ENCODE results near the gene CLSTN1. TPM values are rescaled to one million over a fixed set of nuclear protein-coding genes. Genes with fewer than 3 reads are reported as not detected.
A peak's percentile ranks its signal among the peaks of the same experiment; 100 is the strongest.
"Not testable (repeated sequence)": the region's sequence is repeated elsewhere in the genome, so short reads cannot be mapped to it uniquely, and the experiment has no call there.

The CLSTN1 gene
- total RNA-seq, 1 experiment from 2014 or later, result 100 TPM

- H3K27ac Mint-ChIP-seq, result peak overlapping the region in 2 of 3 experiments; percentile 87 to 94; a peak in 4 of 7 replicates
Measured at GRCh38 chr1:9805006-9805508, 18.7 kb downstream of the CLSTN1 start.

DNA sequence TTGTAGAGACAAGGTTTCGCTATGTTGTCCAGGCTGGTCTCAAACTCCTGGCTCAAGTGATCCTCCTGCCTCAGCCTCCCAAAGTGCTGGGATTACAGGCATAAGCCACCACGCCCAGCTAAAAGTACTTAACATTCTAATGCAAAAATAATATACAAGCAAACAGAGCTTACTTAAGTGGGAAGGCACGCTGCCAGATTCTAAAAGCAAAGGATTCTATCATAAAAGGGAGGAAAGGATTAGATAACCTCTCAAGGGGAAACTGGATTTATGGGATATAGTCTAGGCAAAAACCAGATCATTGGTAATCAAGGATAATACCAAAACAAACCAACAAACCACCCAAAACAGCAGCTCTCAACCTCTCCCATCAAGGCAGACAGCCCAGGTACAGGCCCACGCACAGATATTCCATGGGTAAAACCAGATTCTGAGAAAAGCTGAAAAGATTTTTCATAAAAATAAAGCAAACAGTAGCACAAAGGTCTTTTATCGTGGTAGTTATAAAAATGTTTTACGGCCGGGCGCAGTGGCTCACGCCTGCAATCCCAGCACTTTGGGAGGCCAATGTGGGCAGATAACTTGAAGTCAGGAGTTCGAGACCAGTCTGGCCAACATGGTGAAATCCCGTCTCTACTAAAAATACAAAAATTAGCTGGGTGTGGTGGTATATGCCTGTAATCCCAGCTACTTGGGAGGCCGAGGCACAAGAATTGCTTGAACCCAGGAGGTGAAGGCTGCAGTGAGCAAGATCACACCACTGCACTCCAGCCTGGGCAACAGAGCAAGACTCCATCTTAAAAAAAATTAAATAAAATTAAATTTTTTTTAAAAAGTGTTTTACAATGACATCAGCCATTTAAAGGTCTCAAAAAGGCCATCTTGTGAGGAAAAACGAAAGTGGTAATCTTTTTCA lies 20.5 kb downstream of the CLSTN1 start:
- not testable (repeated sequence) for H4K5ac ChIP-seq (ENCODE audit: insufficient read length, low read depth, low read length); H3K14ac ChIP-seq (ENCODE audit: insufficient read depth, low read length); H3K23ac ChIP-seq (ENCODE audit: insufficient read length, low read depth, low read length); H3K56ac ChIP-seq (ENCODE audit: insufficient read length, low read depth, low read length); H2AK5ac ChIP-seq (ENCODE audit: insufficient read length, low read length); H3T11ph ChIP-seq (ENCODE audit: low read length); H3K4me2 ChIP-seq (ENCODE audit: insufficient read depth, insufficient read length, low read length); H2BK120ac ChIP-seq (ENCODE audit: low read depth, low read length, poor library complexity, severe bottlenecking); H3K27ac ChIP-seq (ENCODE audit: insufficient read length, low read depth, low read length); H3K9me3 ChIP-seq (ENCODE audit: control insufficient read depth, low read depth, low read length); H2BK5ac ChIP-seq (ENCODE audit: insufficient read length, low read length); H4K91ac ChIP-seq (ENCODE audit: insufficient read length, low read depth, low read length); H3K4me3 Mint-ChIP-seq; H2AFZ ChIP-seq (ENCODE audit: low read length); H3K9ac ChIP-seq (ENCODE audit: extremely low read depth, insufficient read length, low read length); H2BK12ac ChIP-seq (ENCODE audit: insufficient read length, low read depth, low read length); H3K4ac ChIP-seq (ENCODE audit: low read depth, low read length); H3K79me2 ChIP-seq (ENCODE audit: insufficient read depth, low read length); H3K27me3 Mint-ChIP-seq (ENCODE audit: low read depth); H3K18ac ChIP-seq (ENCODE audit: insufficient read length, low read depth, low read length); H3K9me3 Mint-ChIP-seq; H3K4me1 ChIP-seq (ENCODE audit: insufficient read depth, low read length); H4K8ac ChIP-seq (replicated peaks; ENCODE audit: insufficient read length, low read depth, low read length); H3K27me3 ChIP-seq (ENCODE audit: insufficient read depth, low read length); H2BK15ac ChIP-seq (ENCODE audit: low read depth, low read length); DNase-seq; H2BK20ac ChIP-seq (ENCODE audit: low read depth, low read length, poor library complexity, severe bottlenecking); H3K23me2 ChIP-seq (ENCODE audit: insufficient read length, low read depth, low read length, poor library complexity, severe bottlenecking); H4K20me1 ChIP-seq (ENCODE audit: control insufficient read depth, insufficient read depth, insufficient read length)
- Mint-ChIP-seq H3K36me3 (ENCODE audit: insufficient read depth in 1 of 3, low read depth in 3 of 3) (peaks cover 3 to 10% (median 6%) of the 10 kb centered on the region in 3 experiments; a peak in 5 of 7 replicates), H3K4me1 (peaks cover 24 to 29% of the 10 kb centered on the region in 2 experiments), H3K27ac (peak overlapping the region in 1 of 3 experiments; percentile 60; a peak in 2 of 7 replicates)
- WGBS (ENCODE audit: extremely low coverage, insufficient read length, low lambda C conversion rate), result no CpG with 5 or more reads among the region's 13 CpGs
- peaks cover 10% of the 10 kb centered on the region for H3K79me1 ChIP-seq (ENCODE audit: insufficient read depth, low read depth, low read length, poor library complexity, severe bottlenecking)

More at GRCh38 chr1:9805006-9805508, 18.7 kb downstream of the CLSTN1 start:
- peaks cover 11% of the 10 kb centered on the region; the same call in 1 of the 2 replicates for H3K79me2 ChIP-seq (ENCODE audit: insufficient read depth, low read length)
- no peak overlapping the region for H3K4me2 ChIP-seq (ENCODE audit: insufficient read depth, insufficient read length, low read length)
- H3K18ac ChIP-seq (ENCODE audit: insufficient read length, low read depth, low read length), result no peak overlapping the region
- H3K4ac ChIP-seq (ENCODE audit: low read depth, low read length), result no peak overlapping the region
- no peak overlapping the region for H2BK12ac ChIP-seq (ENCODE audit: insufficient read length, low read depth, low read length)
- no peaks in the 10 kb centered on the region for H3K23me2 ChIP-seq (ENCODE audit: insufficient read length, low read depth, low read length, poor library complexity, severe bottlenecking)
- no peaks in the 10 kb centered on the region for H3K27me3 ChIP-seq (ENCODE audit: insufficient read depth, low read length)
- H3K9me3 Mint-ChIP-seq, result no peaks in the 10 kb centered on the region; a peak in 1 of 5 replicates
- TF ChIP-seq, protein P1, sequence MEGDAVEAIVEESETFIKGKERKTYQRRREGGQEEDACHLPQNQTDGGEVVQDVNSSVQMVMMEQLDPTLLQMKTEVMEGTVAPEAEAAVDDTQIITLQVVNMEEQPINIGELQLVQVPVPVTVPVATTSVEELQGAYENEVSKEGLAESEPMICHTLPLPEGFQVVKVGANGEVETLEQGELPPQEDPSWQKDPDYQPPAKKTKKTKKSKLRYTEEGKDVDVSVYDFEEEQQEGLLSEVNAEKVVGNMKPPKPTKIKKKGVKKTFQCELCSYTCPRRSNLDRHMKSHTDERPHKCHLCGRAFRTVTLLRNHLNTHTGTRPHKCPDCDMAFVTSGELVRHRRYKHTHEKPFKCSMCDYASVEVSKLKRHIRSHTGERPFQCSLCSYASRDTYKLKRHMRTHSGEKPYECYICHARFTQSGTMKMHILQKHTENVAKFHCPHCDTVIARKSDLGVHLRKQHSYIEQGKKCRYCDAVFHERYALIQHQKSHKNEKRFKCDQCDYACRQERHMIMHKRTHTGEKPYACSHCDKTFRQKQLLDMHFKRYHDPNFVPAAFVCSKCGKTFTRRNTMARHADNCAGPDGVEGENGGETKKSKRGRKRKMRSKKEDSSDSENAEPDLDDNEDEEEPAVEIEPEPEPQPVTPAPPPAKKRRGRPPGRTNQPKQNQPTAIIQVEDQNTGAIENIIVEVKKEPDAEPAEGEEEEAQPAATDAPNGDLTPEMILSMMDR (conservative IDR thresholded peaks at IDR 0.05), result no peak
- H3K56ac ChIP-seq (ENCODE audit: insufficient read length, low read depth, low read length), result no peak overlapping the region
- no peak overlapping the region for H4K91ac ChIP-seq (ENCODE audit: insufficient read length, low read depth, low read length)
- H3T11ph ChIP-seq (ENCODE audit: low read length), result no peak overlapping the region
- no peak overlapping the region for H2AFZ ChIP-seq (ENCODE audit: low read length)
- no peaks in the 10 kb centered on the region for H4K20me1 ChIP-seq (ENCODE audit: control insufficient read depth, insufficient read depth, insufficient read length)
- H3K14ac ChIP-seq (ENCODE audit: insufficient read depth, low read length), result no peak overlapping the region
- H3K4me1 ChIP-seq (ENCODE audit: insufficient read depth, low read length), result peaks cover 3% of the 10 kb centered on the region; the same call in 1 of the 2 replicates
- no CpG with 5 or more reads among the region's 7 CpGs for WGBS (ENCODE audit: extremely low coverage, insufficient read length, low lambda C conversion rate)
- no peak overlapping the region for H4K5ac ChIP-seq (ENCODE audit: insufficient read length, low read depth, low read length)
- H3K79me1 ChIP-seq (ENCODE audit: insufficient read depth, low read depth, low read length, poor library complexity, severe bottlenecking), result peaks cover 20% of the 10 kb centered on the region
- H3K27me3 Mint-ChIP-seq (ENCODE audit: low read depth), result no peaks in the 10 kb centered on the region
- H3K9me3 ChIP-seq (ENCODE audit: control insufficient read depth, low read depth, low read length), result no peaks in the 10 kb centered on the region
- H3K27ac ChIP-seq (ENCODE audit: insufficient read length, low read depth, low read length), result no peak overlapping the region
- peaks cover 31 to 39% of the 10 kb centered on the region in 2 experiments for H3K4me1 Mint-ChIP-seq
- H4K8ac ChIP-seq (replicated peaks; ENCODE audit: insufficient read length, low read depth, low read length), result no peak overlapping the region
- H2BK20ac ChIP-seq (ENCODE audit: low read depth, low read length, poor library complexity, severe bottlenecking), result no peak overlapping the region
- no peak overlapping the region for H2AK5ac ChIP-seq (ENCODE audit: insufficient read length, low read length)
- H2BK5ac ChIP-seq (ENCODE audit: insufficient read length, low read length), result no peak overlapping the region
- no peak overlapping the region for H3K4me3 Mint-ChIP-seq
- H2BK120ac ChIP-seq (ENCODE audit: low read depth, low read length, poor library complexity, severe bottlenecking), result no peak overlapping the region
- DNase-seq, result no peak
- H3K36me3 Mint-ChIP-seq (ENCODE audit: insufficient read depth in 1 of 3, low read depth in 3 of 3), result peaks cover 3 to 10% (median 6%) of the 10 kb centered on the region in 3 experiments; a peak in 5 of 7 replicates
- no peak overlapping the region for H2BK15ac ChIP-seq (ENCODE audit: low read depth, low read length)
- H3K9ac ChIP-seq (ENCODE audit: extremely low read depth, insufficient read length, low read length), result no peak overlapping the region
- no peak overlapping the region for H3K23ac ChIP-seq (ENCODE audit: insufficient read length, low read depth, low read length)
